Trophoblast cell (in vitro differentiated cells and primary cell): ENCODE data around the gene OR10V1.
A peak's percentile ranks its signal among the peaks of the same experiment; 100 is the strongest.
"Not testable (repeated sequence)": the region's sequence is repeated elsewhere in the genome, so short reads cannot be mapped to it uniquely, and the experiment has no call there.

Source experiments
- DNase-seq, 2 donors: peaks; one replicate each; pipeline ENCODE4 v3.0.0-alpha.2; 2016
- H2AFZ ChIP-seq: 2 replicates; pipeline ENCODE4 v1.6.1; 2013; ENCODE audit warnings: low read length, moderate library complexity, mild to moderate bottlenecking; ENCODE audit not compliant: insufficient read depth, poor library complexity
- H2AK5ac ChIP-seq: 2 replicates; pipeline ENCODE4 v1.6.1; 2013; ENCODE audit warnings: mild to moderate bottlenecking, low read length
- H2BK120ac ChIP-seq: 2 replicates; pipeline ENCODE4 v1.6.1; 2013; ENCODE audit warnings: low read length, mild to moderate bottlenecking, moderate library complexity; ENCODE audit not compliant: insufficient read depth, poor library complexity
- H2BK12ac ChIP-seq: 2 replicates; pipeline ENCODE4 v1.6.1; 2013; ENCODE audit warnings: mild to moderate bottlenecking, low read length, moderate library complexity
- H2BK5ac ChIP-seq: 2 replicates; pipeline ENCODE4 v1.6.1; 2013; ENCODE audit warnings: low read length, low read depth, moderate library complexity, mild to moderate bottlenecking; ENCODE audit not compliant: poor library complexity
- H3K14ac ChIP-seq: 2 replicates; pipeline ENCODE4 v1.6.1; 2013; ENCODE audit warnings: mild to moderate bottlenecking, low read length
- H3K18ac ChIP-seq: 2 replicates; pipeline ENCODE4 v1.6.1; 2013; ENCODE audit warnings: mild to moderate bottlenecking, low read length
- H3K23ac ChIP-seq: 2 replicates; pipeline ENCODE4 v1.6.1; 2013; ENCODE audit warnings: low read length
- H3K27ac ChIP-seq: 2 replicates; pipeline ENCODE4 v1.5.1; 2013; ENCODE audit warnings: low read depth, mild to moderate bottlenecking, inconsistent platforms, low read length, moderate library complexity
- H3K27me3 ChIP-seq: 2 replicates; pipeline ENCODE4 v1.6.1; 2013; ENCODE audit warnings: inconsistent platforms, mild to moderate bottlenecking, low read length, moderate library complexity; ENCODE audit not compliant: insufficient read depth
- H3K36me3 ChIP-seq, 2 experiments: 1 replicate in 1 of 2; 2 replicates in 1 of 2; pipeline ENCODE4 v1.6.1; 2013; ENCODE audit warnings: low read length in 2 of 2, mild to moderate bottlenecking in 2 of 2, moderate library complexity in 1 of 2; ENCODE audit not compliant: insufficient read depth in 2 of 2, control insufficient read depth in 1 of 2
- H3K4ac ChIP-seq: 2 replicates; pipeline ENCODE4 v1.6.1; 2013; ENCODE audit warnings: low read depth, mild to moderate bottlenecking, low read length, moderate library complexity
- H3K4me1 ChIP-seq, 2 experiments: 1 replicate in 1 of 2; 2 replicates in 1 of 2; pipeline ENCODE4 v1.6.1; 2013; ENCODE audit warnings: low read length in 2 of 2, mild to moderate bottlenecking in 2 of 2, moderate library complexity in 1 of 2; ENCODE audit not compliant: insufficient read depth in 2 of 2, control insufficient read depth in 1 of 2
- H3K4me2 ChIP-seq: 2 replicates; pipeline ENCODE4 v1.6.1; 2013; ENCODE audit warnings: inconsistent platforms, mild to moderate bottlenecking, low read length, moderate library complexity
- H3K4me3 ChIP-seq: 2 replicates; pipeline ENCODE4 v1.5.1; 2013; ENCODE audit warnings: mild to moderate bottlenecking, low read depth, low read length, inconsistent platforms
- H3K79me1 ChIP-seq: one replicate; pipeline ENCODE4 v1.6.1; 2013; ENCODE audit warnings: low read length
- H3K79me2 ChIP-seq: 2 replicates; pipeline ENCODE4 v1.6.1; 2013; ENCODE audit warnings: low read length, mild to moderate bottlenecking; ENCODE audit not compliant: control insufficient read depth, insufficient read depth, poor library complexity
- H3K9ac ChIP-seq: 2 replicates; pipeline ENCODE4 v1.6.1; 2013; ENCODE audit warnings: mild to moderate bottlenecking, low read length
- H3K9me3 ChIP-seq: 2 replicates; pipeline ENCODE4 v1.6.1; 2013; ENCODE audit warnings: low read depth, mild to moderate bottlenecking, control low read depth, inconsistent platforms, low read length; ENCODE audit not compliant: insufficient read depth
- H4K12ac ChIP-seq: 2 replicates; pipeline ENCODE4 v1.6.1; 2013; ENCODE audit warnings: low read depth, mild to moderate bottlenecking, low read length, moderate library complexity
- H4K8ac ChIP-seq: 2 replicates; pipeline ENCODE4 v1.6.1; 2013; ENCODE audit warnings: low read depth, mild to moderate bottlenecking, low read length, moderate library complexity
- H4K91ac ChIP-seq: one replicate; pipeline ENCODE4 v1.6.1; 2013; ENCODE audit warnings: low read depth, mild to moderate bottlenecking, low read length, moderate library complexity
- WGBS: extraction: QIAGEN DNeasy Blood & Tissue Kit; methylation state at CpG from one replicate; pipeline ENCODE4 v1.1.7; 2013; ENCODE audit warnings: missing lambda C conversion rate; ENCODE audit not compliant: insufficient read length, insufficient coverage; ENCODE audit errors: extremely low coverage; 5-methylcytosine and 5-hydroxymethylcytosine counted together

The OR10V1 gene

DNA sequence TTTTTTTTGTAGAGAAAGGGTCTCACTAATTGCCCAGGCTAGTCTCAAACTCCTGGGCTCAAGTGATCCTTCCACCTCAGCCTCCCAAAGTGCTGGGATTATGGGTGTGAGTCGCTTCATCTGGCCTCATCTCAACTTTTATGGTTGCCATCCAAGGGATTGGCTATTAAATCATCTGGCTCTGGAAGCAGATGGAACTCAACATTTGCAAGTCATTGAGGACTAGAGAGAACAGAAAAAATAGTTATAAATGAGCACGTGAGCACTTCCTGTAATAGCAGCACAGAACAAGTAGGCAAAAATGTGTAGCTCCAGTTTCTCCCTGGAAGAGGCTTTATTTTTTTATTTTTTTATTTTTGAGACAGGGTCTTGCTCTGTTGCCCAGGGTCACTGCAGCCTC is 22.5 kb downstream of the OR10V1 start:
- no peaks in the 10 kb centered on the region for H3K79me2 ChIP-seq
- WGBS = no CpG with 5 or more reads among the region's 2 CpGs
- H4K91ac ChIP-seq = no peak overlapping the region
- H3K14ac ChIP-seq = no peak overlapping the region
- H3K23ac ChIP-seq = no peak overlapping the region
- no peak overlapping the region for H2BK120ac ChIP-seq
- no peak overlapping the region for H3K18ac ChIP-seq
- no peak overlapping the region for H2AFZ ChIP-seq
- H4K8ac ChIP-seq = no peak overlapping the region
- no peak overlapping the region for H4K12ac ChIP-seq
- no peak overlapping the region for H2BK5ac ChIP-seq
- H2BK12ac ChIP-seq = no peak overlapping the region
- no peaks in the 10 kb centered on the region for H3K36me3 ChIP-seq
- H3K4me1 ChIP-seq = peaks cover 0 to 2% of the 10 kb centered on the region in 2 experiments
- no peak overlapping the region for H3K4me2 ChIP-seq
- H3K4ac ChIP-seq = no peak overlapping the region
- H3K79me1 ChIP-seq = no peaks in the 10 kb centered on the region
- no peak overlapping the region for H2AK5ac ChIP-seq
- H3K27me3 ChIP-seq = no peaks in the 10 kb centered on the region
- H3K9me3 ChIP-seq = no peaks in the 10 kb centered on the region
- no peak overlapping the region for H3K9ac ChIP-seq
- H3K27ac ChIP-seq = no peak overlapping the region
- DNase-seq = no peak
- no peak overlapping the region for H3K4me3 ChIP-seq

DNA sequence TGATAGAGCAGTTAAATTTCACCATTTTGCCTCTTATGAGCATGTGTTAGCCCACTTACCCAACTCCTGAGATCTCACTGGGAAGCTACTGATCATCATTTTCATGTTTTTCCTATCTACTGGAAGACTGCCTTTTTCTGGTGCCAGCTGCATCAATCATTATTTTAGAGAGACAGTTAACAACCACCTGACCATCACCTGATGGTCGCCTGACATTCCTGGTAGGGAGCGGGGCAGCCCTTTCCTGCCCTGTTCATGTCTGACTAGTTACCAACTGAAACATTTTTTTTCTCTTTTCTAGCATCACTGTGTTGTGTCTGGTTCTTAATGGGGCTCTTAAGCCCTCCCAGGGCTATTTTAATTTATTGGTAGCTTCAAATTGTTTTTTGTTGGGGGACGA is 24.6 kb downstream of the OR10V1 start:
- Histone ChIP-seq H2AFZ (no peak overlapping the region), H3K9ac (no peak overlapping the region), H2AK5ac (no peak overlapping the region), H4K12ac (no peak overlapping the region), H3K18ac (no peak overlapping the region), H3K4me2 (no peak overlapping the region), H4K91ac (no peak overlapping the region), H3K27me3 (no peaks in the 10 kb centered on the region), H4K8ac (no peak overlapping the region), H2BK5ac (no peak overlapping the region), H3K4me3 (no peak overlapping the region), H3K14ac (no peak overlapping the region), H3K4me1 (peaks cover 0 to 2% of the 10 kb centered on the region in 2 experiments), H2BK120ac (no peak overlapping the region), H2BK12ac (no peak overlapping the region), H3K79me1 (no peaks in the 10 kb centered on the region), H3K36me3 (no peaks in the 10 kb centered on the region), H3K79me2 (no peaks in the 10 kb centered on the region), H3K4ac (no peak overlapping the region), H3K27ac (no peak overlapping the region), H3K9me3 (no peaks in the 10 kb centered on the region), H3K23ac (no peak overlapping the region)
- DNase-seq = no peak
- no CpG with 5 or more reads among the region's 3 CpGs for WGBS

DNA sequence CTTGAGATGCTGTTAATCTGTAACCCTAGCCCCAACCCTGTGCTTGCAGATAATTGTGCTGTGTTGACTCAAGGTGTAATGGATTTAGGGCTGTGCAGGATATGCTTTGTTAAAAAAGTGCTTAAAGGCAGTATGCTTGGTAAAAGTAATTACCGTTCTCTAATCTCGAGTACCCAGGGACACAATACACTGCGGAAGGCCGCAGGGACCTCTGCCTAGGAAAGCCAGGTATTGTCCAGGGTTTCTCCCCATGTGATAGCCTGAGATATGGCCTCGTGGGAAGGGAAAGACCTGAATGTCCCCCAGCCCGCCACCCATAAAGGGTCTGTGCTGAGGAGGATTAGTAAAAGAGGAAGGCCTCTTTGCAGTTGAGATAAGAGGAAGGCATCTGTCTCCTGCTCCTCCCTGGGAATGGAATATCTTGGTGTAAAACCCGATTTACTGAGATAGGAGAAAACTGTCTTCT is 32.4 kb downstream of the OR10V1 start:
- H3K27ac ChIP-seq, H3K4me1 ChIP-seq, H3K9me3 ChIP-seq, H3K27me3 ChIP-seq, H3K36me3 ChIP-seq, H2AFZ ChIP-seq, H3K18ac ChIP-seq, H4K12ac ChIP-seq, DNase-seq, H3K14ac ChIP-seq, H2BK120ac ChIP-seq, H4K91ac ChIP-seq, H3K23ac ChIP-seq, H3K4ac ChIP-seq, H3K4me3 ChIP-seq, H3K9ac ChIP-seq, H4K8ac ChIP-seq, H3K79me1 ChIP-seq, H2BK12ac ChIP-seq, H2BK5ac ChIP-seq, H2AK5ac ChIP-seq, H3K4me2 ChIP-seq, H3K79me2 ChIP-seq: not testable (repeated sequence)
- WGBS = no CpG with 5 or more reads among the region's 7 CpGs

- Histone ChIP-seq H4K8ac (no peak overlapping the region), H4K91ac (no peak overlapping the region), H3K27ac (no peak overlapping the region), H2BK120ac (no peak overlapping the region), H3K9me3 (no peaks in the 10 kb centered on the region), H2AFZ (no peak overlapping the region), H3K4me1 (no peaks in the 10 kb centered on the region), H3K36me3 (no peaks in the 10 kb centered on the region), H3K4ac (no peak overlapping the region), H3K27me3 (no peaks in the 10 kb centered on the region), H3K9ac (no peak overlapping the region), H3K79me2 (no peaks in the 10 kb centered on the region), H3K14ac (no peak overlapping the region), H3K4me3 (no peak overlapping the region), H3K18ac (no peak overlapping the region), H2AK5ac (no peak overlapping the region), H3K79me1 (no peaks in the 10 kb centered on the region), H3K4me2 (no peak overlapping the region), H4K12ac (no peak overlapping the region), H2BK5ac (no peak overlapping the region), H2BK12ac (peak overlapping the region; percentile 23), H3K23ac (no peak overlapping the region)
- WGBS = no CpG with 5 or more reads among the region's 1 CpG
- DNase-seq = peak; percentile 65 to 84
Observed at GRCh38 chr11:59680287-59681154, 33.1 kb downstream of the OR10V1 start.
